ENCODE results near the gene OPCML.
A peak's percentile ranks its signal among the peaks of the same experiment; 100 is the strongest.

OPCML gene

GRCh38 chr11:133133606-133134005 lies 398.7 kb downstream of the OPCML start:
- no peak for DNase-seq (ENCODE audit: low spot score)

DNA sequence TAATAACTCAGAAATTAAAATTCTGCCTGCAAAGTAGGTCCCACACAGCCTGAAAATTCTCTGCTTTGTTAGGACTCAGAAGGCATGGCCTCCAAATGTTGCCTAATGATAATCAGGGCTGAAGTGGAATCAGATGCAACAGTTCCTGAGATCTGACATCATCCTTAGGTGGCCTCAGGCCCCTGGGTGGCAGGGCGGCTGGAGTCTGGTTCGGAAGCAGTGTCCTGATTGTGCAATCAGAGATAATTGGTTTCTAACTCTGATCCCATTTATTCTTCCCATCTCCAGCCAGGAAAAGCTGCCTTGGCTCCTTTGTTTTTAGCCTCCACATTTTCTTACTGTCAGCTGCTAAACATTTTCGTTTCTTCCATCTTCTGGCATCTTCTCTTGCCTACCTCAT lies 399.3 kb downstream of the OPCML start:
- no peak for DNase-seq (ENCODE audit: low spot score)

DNA sequence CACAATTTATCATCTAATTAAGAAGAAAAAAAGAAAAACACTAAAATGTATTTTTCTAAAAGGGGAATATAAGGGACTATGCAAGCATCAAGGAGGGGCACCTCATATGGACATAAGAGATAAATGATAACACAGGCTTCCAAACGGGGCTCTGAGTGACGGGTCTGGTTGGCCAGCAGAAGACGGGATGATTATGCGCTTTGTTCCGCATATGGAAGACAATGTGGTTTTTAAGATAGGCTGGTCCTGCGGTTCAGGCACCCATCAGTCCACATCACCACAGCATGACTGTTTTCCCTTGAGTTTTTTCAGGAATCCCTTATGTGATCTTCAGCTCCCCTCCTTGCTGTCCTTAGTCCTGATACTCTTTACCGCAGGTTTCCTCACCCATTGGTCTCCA lies 404.6 kb downstream of the OPCML start:
- no peak for DNase-seq (ENCODE audit: low spot score)

GRCh38 chr11:133123796-133124195 lies 408.5 kb downstream of the OPCML start:
- DNase-seq (ENCODE audit: low spot score) = no peak

DNA sequence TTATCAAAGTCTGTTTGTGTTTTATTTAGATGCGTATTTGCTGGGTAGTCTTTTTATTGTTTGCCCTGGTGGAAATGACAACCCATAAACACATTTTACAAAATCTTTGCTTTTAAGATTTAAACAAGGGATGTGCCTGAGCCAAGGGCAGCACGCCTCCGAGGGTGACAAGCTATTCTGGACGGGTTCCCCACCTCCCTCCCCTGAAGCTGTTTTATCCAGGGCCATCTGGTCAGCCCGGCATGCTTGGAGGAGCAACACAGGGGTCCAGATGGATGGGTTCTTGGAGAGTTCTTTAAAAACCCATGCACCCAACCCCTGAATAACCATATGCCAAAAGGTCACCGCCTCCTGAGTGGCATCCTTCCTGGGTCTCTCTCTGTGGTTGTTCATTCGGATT lies 408.9 kb downstream of the OPCML start:
- DNase-seq (ENCODE audit: low spot score) = no peak

DNA sequence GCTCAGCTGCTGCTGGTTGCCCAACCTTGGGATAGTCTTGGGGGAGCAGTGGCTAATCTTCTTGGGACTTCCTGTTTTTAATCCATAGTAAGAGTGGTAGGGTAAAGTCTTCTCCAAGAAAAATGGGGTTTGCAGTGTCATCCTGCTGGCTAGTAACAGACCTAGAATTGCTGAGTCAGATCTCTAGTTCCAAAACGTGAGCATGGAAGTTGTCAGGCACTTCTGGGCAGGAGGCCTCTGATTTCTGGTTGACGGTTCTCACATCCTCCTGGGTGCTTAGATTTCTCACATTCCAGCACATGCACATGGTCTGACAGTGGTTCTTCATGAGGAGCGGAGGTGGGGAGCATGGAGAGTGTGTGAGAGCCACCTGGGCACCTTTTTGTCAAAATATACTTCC lies 410.0 kb downstream of the OPCML start:
- DNase-seq (ENCODE audit: low spot score) = no peak

GRCh38 chr11:133118563-133119268 lies 413.6 kb downstream of the OPCML start:
- DNase-seq (ENCODE audit: low spot score) = no peak

- no peak for DNase-seq (ENCODE audit: low spot score)
Observed at GRCh38 chr11:133115099-133115498, 417.2 kb downstream of the OPCML start.

DNA sequence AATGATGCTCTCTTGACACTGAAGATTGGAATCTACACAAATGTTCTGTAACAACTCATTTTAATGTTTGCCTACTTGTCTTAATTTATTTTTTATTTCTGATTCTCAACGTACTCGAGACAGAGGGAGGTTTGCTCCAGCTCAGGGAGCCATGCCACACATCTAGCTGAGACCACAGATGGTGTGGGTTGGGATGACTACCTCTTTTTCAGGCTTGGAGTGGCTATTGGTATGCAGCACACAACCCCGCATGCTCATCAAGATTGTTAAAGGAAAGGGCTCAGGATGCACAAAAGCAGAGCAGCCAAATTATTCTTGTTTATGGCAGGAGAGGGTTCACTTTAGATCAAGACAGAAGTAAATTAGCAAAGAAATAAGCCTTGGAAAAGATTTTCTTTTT lies 424.5 kb downstream of the OPCML start:
- no peak for DNase-seq (ENCODE audit: low spot score)

DNA sequence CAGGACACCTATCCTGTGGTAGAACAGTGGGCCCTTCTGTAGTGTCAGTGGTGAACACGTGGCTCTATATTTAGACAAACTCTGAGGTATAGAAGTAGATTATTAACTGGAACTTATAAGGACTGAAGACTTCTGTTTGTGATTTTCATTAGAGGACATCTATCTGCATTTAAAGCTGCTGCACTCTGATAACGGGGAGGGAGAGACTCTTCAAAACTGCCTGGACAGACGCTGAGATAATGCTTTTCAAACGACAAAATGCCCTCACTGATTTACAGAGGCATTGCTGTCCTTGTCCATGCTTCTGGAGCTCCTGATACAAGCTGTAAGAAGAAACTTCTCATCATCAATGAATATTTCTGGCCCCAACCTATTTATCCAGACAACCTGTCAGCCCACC lies 425.2 kb downstream of the OPCML start:
- DNase-seq (ENCODE audit: low spot score) = no peak

- no peak for DNase-seq (ENCODE audit: low spot score)
Observed at GRCh38 chr11:133106417-133106816, 425.9 kb downstream of the OPCML start.

- no peak for DNase-seq (ENCODE audit: low spot score)
Observed at GRCh38 chr11:133104009-133104744, 428.1 kb downstream of the OPCML start.

DNA sequence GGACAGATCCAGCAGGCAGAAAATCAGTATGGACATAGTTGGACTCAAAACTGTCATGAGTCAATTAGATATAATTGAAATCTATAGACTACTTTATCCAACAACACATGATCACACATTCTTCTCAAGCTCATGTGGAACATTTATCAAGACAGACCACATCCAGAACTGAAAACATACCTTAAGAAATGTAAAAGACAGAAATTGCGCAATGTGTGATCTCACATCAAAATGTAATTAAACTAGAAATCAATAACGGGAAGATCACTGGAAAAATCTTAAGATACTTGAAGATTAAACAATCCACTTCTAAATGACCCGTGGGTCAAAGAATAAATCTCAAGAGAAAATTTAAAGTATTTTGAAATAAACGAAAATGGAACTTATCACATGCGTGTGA lies 435.3 kb downstream of the OPCML start:
- no peak for DNase-seq (ENCODE audit: low spot score)

DNA sequence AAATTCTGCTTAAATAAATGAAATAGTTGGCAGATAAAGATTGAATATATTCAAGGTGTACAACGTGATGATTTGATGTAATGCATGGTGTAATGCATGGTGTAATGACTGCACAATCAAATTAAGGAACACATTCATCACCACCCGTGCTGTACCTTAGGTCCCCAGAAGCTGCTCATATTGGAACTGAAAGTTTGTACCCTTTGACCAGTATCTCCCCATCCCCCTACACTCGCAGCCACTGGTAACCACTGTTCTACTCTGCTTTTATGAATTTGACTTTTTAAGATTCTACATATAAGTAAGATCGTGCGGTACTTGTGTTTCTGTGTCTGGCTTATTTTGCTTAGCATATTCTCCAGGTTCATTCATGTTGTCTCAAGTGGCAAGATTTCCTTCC lies 445.8 kb downstream of the OPCML start:
- no peak for DNase-seq (ENCODE audit: low spot score)

- peak; percentile 19 for DNase-seq (ENCODE audit: low spot score)
Observed at GRCh38 chr11:133082841-133083488, 449.3 kb downstream of the OPCML start.

GRCh38 chr11:133082453-133082781 lies 449.9 kb downstream of the OPCML start:
- DNase-seq (ENCODE audit: low spot score) = no peak

DNA sequence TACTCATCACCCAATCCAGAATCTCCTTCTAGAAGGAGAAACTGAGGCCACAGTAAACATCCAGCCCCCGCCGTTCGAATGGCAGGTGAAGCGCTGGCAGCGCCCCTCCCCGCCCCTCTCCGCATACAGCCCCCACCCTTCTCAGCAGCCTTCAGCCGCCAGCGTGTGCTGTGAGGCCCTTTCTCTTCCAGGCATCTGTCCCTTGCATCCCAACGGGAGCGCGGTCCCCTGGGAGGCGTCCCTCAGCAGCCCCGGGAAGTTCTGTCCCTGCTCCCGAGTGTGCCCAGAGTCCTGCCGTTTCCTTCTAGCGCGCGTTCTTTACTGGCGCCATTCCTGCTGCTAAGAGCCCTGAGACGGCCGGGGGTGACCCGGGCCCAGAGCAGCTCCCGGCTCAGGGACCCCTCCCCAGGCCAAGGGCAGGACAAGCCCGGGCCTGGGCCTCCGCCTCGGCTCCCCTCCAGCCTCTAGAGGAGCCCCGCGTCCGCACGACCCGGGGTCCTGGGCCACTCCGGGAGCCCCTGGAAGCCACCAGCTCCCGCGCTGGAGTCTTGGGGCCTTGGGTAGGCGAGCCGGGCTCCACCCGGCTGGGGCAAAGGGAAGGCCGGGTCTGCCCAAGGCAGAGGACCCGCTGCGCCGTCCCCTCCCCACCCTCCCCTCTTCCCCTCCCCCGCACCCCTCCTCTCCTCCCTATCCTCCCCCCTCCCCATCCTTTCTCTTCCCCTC lies 450.4 kb downstream of the OPCML start:
- no peak for DNase-seq (ENCODE audit: low spot score)

GRCh38 chr11:133081020-133081419 lies 451.3 kb downstream of the OPCML start:
- DNase-seq (ENCODE audit: low spot score) = no peak

- peak; percentile 2 for DNase-seq (ENCODE audit: low spot score)
Observed at GRCh38 chr11:133078591-133079404, 453.5 kb downstream of the OPCML start.

DNA sequence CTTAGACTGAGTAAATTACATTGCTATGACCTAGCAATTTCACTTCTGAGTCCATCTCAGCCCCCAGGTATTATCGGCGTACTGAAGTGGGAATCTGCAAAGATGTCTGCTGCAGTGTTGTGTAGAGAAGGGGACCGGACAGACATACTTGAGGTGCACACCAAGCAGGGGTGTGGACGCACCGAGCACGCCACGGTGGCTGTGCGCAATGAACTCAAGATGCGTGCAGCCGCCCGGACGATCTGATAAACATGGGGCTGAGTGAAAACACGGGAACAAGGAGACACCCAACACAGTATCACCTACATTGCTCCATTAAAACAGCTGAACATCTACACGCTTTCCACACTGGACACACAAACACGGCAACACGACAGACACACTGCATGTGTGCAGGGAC lies 454.3 kb downstream of the OPCML start:
- DNase-seq (ENCODE audit: low spot score) = no peak

- no peak for DNase-seq (ENCODE audit: low spot score)
Observed at GRCh38 chr11:133075351-133075750, 456.9 kb downstream of the OPCML start.
